Erythroblast (primary cell): ENCODE data around the gene FLRT1.

Experiments used
- GATA1 ChIP-seq: IDR thresholded peaks from 2 replicates; pipeline ENCODE4 v1.6.1; 2011; ENCODE audit warnings: low read depth, mild to moderate bottlenecking, control low read depth, low read length, moderate library complexity
- POLR2A ChIP-seq: IDR thresholded peaks from 2 replicates; pipeline ENCODE4 v1.6.1; 2011; ENCODE audit warnings: mild to moderate bottlenecking, low read length

DNA sequence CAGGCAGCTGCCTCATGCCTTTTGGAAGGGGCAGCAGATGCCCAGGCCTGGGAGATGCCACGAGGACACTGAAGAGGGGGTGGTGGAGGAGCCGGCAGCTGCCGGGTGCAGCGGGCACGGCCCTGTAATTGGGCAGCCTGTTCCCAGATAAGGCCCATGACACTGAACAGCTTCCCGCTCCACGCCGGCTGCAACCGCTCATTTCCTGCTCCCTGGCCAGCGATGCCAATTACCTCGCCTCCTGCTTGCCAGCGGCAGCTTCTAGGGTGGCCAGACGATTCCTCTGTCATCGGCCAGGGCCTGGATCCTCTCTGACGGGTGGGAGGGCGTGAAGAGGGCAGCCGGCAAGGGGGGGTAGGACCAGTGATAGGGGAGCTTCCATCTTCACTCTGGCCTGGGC lies 22.8 kb downstream of the FLRT1 start:
- TF ChIP-seq POLR2A (no peak), GATA1 (no peak)
